ENCODE data around the gene CCNY. TPM values are rescaled to one million over a fixed set of nuclear protein-coding genes. Genes with fewer than 3 reads are reported as not detected.

The CCNY gene
- total and polyA plus RNA-seq, 2 of the 4 experiments (the other 2 are of a cell fraction), result 38.0 to 131 TPM

DNA sequence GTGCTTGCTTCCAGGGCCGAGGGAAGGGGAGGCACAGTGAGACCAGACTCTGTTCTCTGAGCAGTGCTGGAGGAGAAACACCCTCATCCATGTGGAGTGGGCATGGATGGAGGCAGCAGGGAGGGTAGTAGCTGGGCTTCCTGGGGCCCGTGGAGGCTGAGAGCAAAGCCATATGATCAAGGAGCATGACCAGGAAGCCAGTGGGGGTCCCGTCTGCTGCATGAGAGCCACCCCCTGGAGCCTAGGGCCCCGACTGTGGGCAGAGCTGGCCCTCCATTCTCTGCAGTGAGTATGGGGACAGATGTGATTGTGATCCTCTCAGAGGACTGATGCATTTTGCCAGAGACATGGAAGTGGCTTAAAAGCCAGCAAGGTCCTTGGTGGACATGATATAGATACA, 61.6 kb downstream of the CCNY start:
- Histone ChIP-seq H2BK5ac (ENCODE audit: low read depth, low read length, poor library complexity, severe bottlenecking) (no peak overlapping the region), H2BK15ac (ENCODE audit: low read depth, low read length) (no peak overlapping the region), H3K18ac (ENCODE audit: low read depth, low read length) (no peak overlapping the region), H2AFZ (replicated peaks; ENCODE audit: low read length, poor library complexity) (no peak overlapping the region), H3K23ac (ENCODE audit: low read depth, low read length) (0 out of 2 replicates have a peak overlapping the region, but pooled peaks have one; percentile 14), H2AK5ac (ENCODE audit: low read depth, low read length) (peak overlapping the region; percentile 29; the same call in 1 of the 2 replicates), H3K4me3 (ENCODE audit: insufficient read depth, low read depth, low read length) (no peak overlapping the region), H4K8ac (ENCODE audit: low read depth in 2 of 2, low read length in 2 of 2) (no peak overlapping the region), H3K4ac (ENCODE audit: low read depth, low read length) (no peak overlapping the region; the same call in 1 of the 2 replicates), H3K14ac (replicated peaks; ENCODE audit: low read depth, low read length) (peak overlapping the region; percentile 30; the same call in 1 of the 2 replicates), H3K36me3 (ENCODE audit: control insufficient read depth, insufficient read depth, low read length) (no peaks in the 10 kb centered on the region), H3K4me2 (ENCODE audit: low read depth, low read length) (no peak overlapping the region), H3K79me1 (ENCODE audit: low read depth in 1 of 2, low read length in 2 of 2) (peaks cover 45 to 92% of the 10 kb centered on the region in 2 experiments), H2AK9ac (replicated peaks; ENCODE audit: low read depth, low read length, poor library complexity) (no peak overlapping the region), H3K27me3 (ENCODE audit: control insufficient read depth, insufficient read depth, low read length) (no peaks in the 10 kb centered on the region), H3K56ac (ENCODE audit: extremely low read depth, insufficient read depth, low read length) (no peak overlapping the region), H3K27ac (ENCODE audit: insufficient read depth, low read length) (no peak overlapping the region), H2BK120ac (ENCODE audit: low read depth, low read length) (no peak overlapping the region), H3K4me1 (ENCODE audit: control insufficient read depth, insufficient read depth, low read length) (peaks cover 21% of the 10 kb centered on the region), H3K9me3 (ENCODE audit: control insufficient read depth, insufficient read depth, low read length) (no peaks in the 10 kb centered on the region), H2BK20ac (ENCODE audit: low read depth, low read length) (no peak overlapping the region), H4K5ac (ENCODE audit: low read depth, low read length) (no peak overlapping the region), H4K20me1 (ENCODE audit: insufficient read depth, low read length) (peaks cover 79% of the 10 kb centered on the region), H3K9ac (ENCODE audit: low read depth, low read length) (no peak overlapping the region), H4K91ac (ENCODE audit: insufficient read depth, low read depth, low read length) (no peak overlapping the region; the same call in 1 of the 2 replicates), H3K9me1 (ENCODE audit: insufficient read depth, low read length) (peaks cover 28% of the 10 kb centered on the region)
- no peak for DNase-seq
- intact Hi-C loops (cut with micrococcal nuclease) (no loop called here), dilution Hi-C loops (cut with HindIII; ENCODE audit: low sequenced_read_pairs, unreplicated experiment) (no loop called here), in situ Hi-C loops (cut with MboI; ENCODE audit: low sequenced_read_pairs) (no loop called here)
- CTCF ChIA-PET, result no interaction called here
- POLR2A ChIA-PET (ENCODE audit: unreplicated experiment), result no interaction called here
- no CpG with 5 or more reads among the region's 4 CpGs for WGBS, 2 experiments (ENCODE audit: extremely low coverage in 2 of 2, insufficient read length in 1 of 2)
- BruUV-seq (replicated peaks), result no TSS peak
- ATAC-seq (ENCODE audit: low read depth), result no peak; the same call in 1 of the 2 replicates
- no peak for TF ChIP-seq POLR2A (IDR thresholded peaks at IDR 0.05; ENCODE audit: low read depth, low read length)
- no peak for TF ChIP-seq RFX5 (IDR thresholded peaks at IDR 0.05; ENCODE audit: low read depth, low read length)
- no peak for TF ChIP-seq SMC3 (IDR thresholded peaks at IDR 0.05; ENCODE audit: low read depth, low read length)
- TF ChIP-seq FOS (IDR thresholded peaks at IDR 0.05; ENCODE audit: low read depth, low read length), result no peak
- no peak for TF ChIP-seq RAD21 (IDR thresholded peaks at IDR 0.05; ENCODE audit: low read length)
- TF ChIP-seq, protein P1, sequence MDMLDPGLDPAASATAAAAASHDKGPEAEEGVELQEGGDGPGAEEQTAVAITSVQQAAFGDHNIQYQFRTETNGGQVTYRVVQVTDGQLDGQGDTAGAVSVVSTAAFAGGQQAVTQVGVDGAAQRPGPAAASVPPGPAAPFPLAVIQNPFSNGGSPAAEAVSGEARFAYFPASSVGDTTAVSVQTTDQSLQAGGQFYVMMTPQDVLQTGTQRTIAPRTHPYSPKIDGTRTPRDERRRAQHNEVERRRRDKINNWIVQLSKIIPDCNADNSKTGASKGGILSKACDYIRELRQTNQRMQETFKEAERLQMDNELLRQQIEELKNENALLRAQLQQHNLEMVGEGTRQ (IDR thresholded peaks at IDR 0.05; ENCODE audit: low read depth, low read length), result no peak
- no peak for TF ChIP-seq BHLHE40 (IDR thresholded peaks at IDR 0.05; ENCODE audit: low read depth, low read length)
